Measurements from ENCODE around the gene PPFIBP1. TPM values are rescaled to one million over a fixed set of nuclear protein-coding genes. Genes with fewer than 3 reads are reported as not detected.

The PPFIBP1 gene
- total and polyA plus RNA-seq, 2 of the 8 experiments (the other 6 are each of a cell fraction or from before 2014, with no cell fraction given) = 7.7 to 31.3 TPM

DNA sequence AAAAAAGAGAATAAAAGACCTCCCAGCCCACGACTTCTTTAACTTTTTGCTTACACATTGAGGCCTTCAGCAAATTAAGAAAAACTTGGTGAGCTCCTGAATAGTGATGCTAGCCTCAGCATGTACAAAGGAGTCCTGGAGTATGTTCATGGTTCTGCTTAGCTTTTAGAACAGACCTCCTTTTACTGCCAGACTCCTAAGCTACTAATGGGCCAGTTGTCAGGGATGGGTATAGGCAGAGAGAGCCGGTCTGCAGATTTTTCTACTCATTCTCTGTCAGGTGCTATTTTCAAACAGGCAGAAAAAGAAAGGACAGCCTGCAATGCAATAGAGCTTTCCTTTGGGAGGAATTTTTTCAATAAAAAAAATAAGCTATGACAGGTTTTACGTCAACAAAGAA lies 90.4 kb downstream of the PPFIBP1 start:
- H3K36me3 ChIP-seq (ENCODE audit: control insufficient read depth in 2 of 4, insufficient read depth in 4 of 4, low read length in 3 of 4) = no peaks in the 10 kb centered on the region
- 0 out of 7 replicates have a peak, but pooled peaks cover 0 to 4% (median 0%) of the 10 kb centered on the region in 4 experiments for H3K4me1 ChIP-seq (replicated peaks in 1 of 4; ENCODE audit: control insufficient read depth in 3 of 4, insufficient read depth in 4 of 4, low read length in 3 of 4)
- no peaks in the 10 kb centered on the region for H3K27me3 ChIP-seq (replicated peaks in 1 of 4; ENCODE audit: control insufficient read depth in 3 of 4, extremely low read depth in 1 of 4, insufficient read depth in 3 of 4, low read length in 3 of 4)
- H2BK12ac ChIP-seq (ENCODE audit: low read depth, low read length) = no peak overlapping the region
- POLR2A ChIA-PET (ENCODE audit: partially characterized antibody) = no interaction called here
- no peak overlapping the region for H3K4me3 ChIP-seq (ENCODE audit: extremely low read depth in 1 of 4, insufficient read depth in 2 of 4, low read depth in 3 of 4, low read length in 4 of 4)
- CTCF ChIA-PET (ENCODE audit: partially characterized antibody) = no interaction called here
- 91% methylated on average over 3 of the region's 3 CpGs; no CpG with 5 or more reads in 1 of the 2 experiments for WGBS, 2 experiments (ENCODE audit: extremely low coverage in 1 of 2, insufficient coverage in 1 of 2, insufficient read length in 1 of 2, insufficient replicate concordance in 2 of 2, low coverage in 1 of 2, low lambda C conversion rate in 2 of 2, missing lambda C conversion rate in 1 of 2)
- no peak overlapping the region for H3K4ac ChIP-seq (replicated peaks; ENCODE audit: insufficient read length, low read depth, low read length)
- H3K14ac ChIP-seq (ENCODE audit: insufficient read length) = no peak overlapping the region
- no peak overlapping the region for H2AK5ac ChIP-seq (ENCODE audit: low read depth, low read length)
- H4K8ac ChIP-seq (ENCODE audit: extremely low read depth, insufficient read depth, low read length) = no peak overlapping the region
- H2BK5ac ChIP-seq (ENCODE audit: low read depth, low read length) = no peak overlapping the region
- H3K79me1 ChIP-seq (ENCODE audit: low read depth, low read length) = no peaks in the 10 kb centered on the region
- no peaks in the 10 kb centered on the region for H3K23me2 ChIP-seq (ENCODE audit: low read depth, low read length)
- no peak overlapping the region for H4K91ac ChIP-seq (replicated peaks; ENCODE audit: insufficient read length, low read length)
- no peak overlapping the region for H3K18ac ChIP-seq (ENCODE audit: extremely low read depth, low read length)
- H3K4me2 ChIP-seq (ENCODE audit: insufficient read depth in 1 of 2, low read depth in 2 of 2, low read length in 2 of 2) = no peak overlapping the region
- H3K9me3 ChIP-seq (ENCODE audit: insufficient read depth in 2 of 2, low read depth in 1 of 2, low read length in 1 of 2) = no peaks in the 10 kb centered on the region; a peak in 1 of 4 replicates
- no peak overlapping the region for H3K56ac ChIP-seq (replicated peaks; ENCODE audit: insufficient read length, low read depth, low read length)
- no peaks in the 10 kb centered on the region for H3K79me2 ChIP-seq (ENCODE audit: control insufficient read depth in 1 of 2, insufficient read depth in 2 of 2, low read length in 2 of 2)
- H2BK120ac ChIP-seq (replicated peaks; ENCODE audit: low read depth, low read length) = no peak overlapping the region
- no peak for DNase-seq (ENCODE audit: low read depth in 1 of 2, low spot score in 2 of 2)
- no peak overlapping the region for H3K9ac ChIP-seq (replicated peaks in 1 of 4; ENCODE audit: extremely low read depth in 1 of 4, low read depth in 3 of 4, low read length in 3 of 4)
- H2BK15ac ChIP-seq (ENCODE audit: low read length) = no peak overlapping the region
- H4K5ac ChIP-seq (ENCODE audit: insufficient read length, low read depth, low read length) = no peak overlapping the region
- H3K23ac ChIP-seq (ENCODE audit: insufficient read length) = no peak overlapping the region
- H4K20me1 ChIP-seq (replicated peaks in 1 of 2; ENCODE audit: control insufficient read depth in 1 of 2, insufficient read depth in 2 of 2, low read length in 2 of 2) = no peaks in the 10 kb centered on the region
- no peak overlapping the region for H3K27ac ChIP-seq (ENCODE audit: low read depth, low read length)
- FAIRE-seq = no peak
- H2BK20ac ChIP-seq (ENCODE audit: low read length) = no peak overlapping the region
- no peak overlapping the region for H2AFZ ChIP-seq (ENCODE audit: low read length)
- TF ChIP-seq TBP (IDR thresholded peaks at IDR 0.05; ENCODE audit: low read depth, low read length) = no peak
- no peak for TF ChIP-seq POLR2AphosphoS5 (IDR thresholded peaks at IDR 0.05; ENCODE audit: low read depth, low read length)
- no peak for TF ChIP-seq TEAD4 (IDR thresholded peaks at IDR 0.05; ENCODE audit: low read depth, low read length)
- no peak for TF ChIP-seq HDAC2 (IDR thresholded peaks at IDR 0.05; ENCODE audit: borderline replicate concordance in 1 of 2, low read depth in 2 of 2, low read length in 2 of 2)
- TF ChIP-seq MAFK (IDR thresholded peaks at IDR 0.05; ENCODE audit: low read depth, low read length) = no peak
- no peak for TF ChIP-seq TCF12 (IDR thresholded peaks at IDR 0.05; ENCODE audit: low read depth, low read length)
- no peak for TF ChIP-seq BACH1 (IDR thresholded peaks at IDR 0.05; ENCODE audit: low read length)
- TF ChIP-seq ZNF274 (IDR thresholded peaks at IDR 0.05; ENCODE audit: borderline replicate concordance, extremely low read depth, low read length) = no peak
- no peak for TF ChIP-seq TAF1 (IDR thresholded peaks at IDR 0.05; ENCODE audit: low read depth, low read length)
- no peak for TF ChIP-seq TAF7 (optimal IDR thresholded peaks at IDR 0.05; ENCODE audit: borderline replicate concordance, low read depth, low read length)
- TF ChIP-seq CBX5 (IDR thresholded peaks at IDR 0.05; ENCODE audit: low read depth, low read length) = no peak
- TF ChIP-seq JUN (IDR thresholded peaks at IDR 0.05; ENCODE audit: low read depth, low read length) = no peak
- no peak for TF ChIP-seq CTBP2 (IDR thresholded peaks at IDR 0.05; ENCODE audit: borderline replicate concordance, insufficient read depth, insufficient read length, low read length)
- TF ChIP-seq, protein P1, sequence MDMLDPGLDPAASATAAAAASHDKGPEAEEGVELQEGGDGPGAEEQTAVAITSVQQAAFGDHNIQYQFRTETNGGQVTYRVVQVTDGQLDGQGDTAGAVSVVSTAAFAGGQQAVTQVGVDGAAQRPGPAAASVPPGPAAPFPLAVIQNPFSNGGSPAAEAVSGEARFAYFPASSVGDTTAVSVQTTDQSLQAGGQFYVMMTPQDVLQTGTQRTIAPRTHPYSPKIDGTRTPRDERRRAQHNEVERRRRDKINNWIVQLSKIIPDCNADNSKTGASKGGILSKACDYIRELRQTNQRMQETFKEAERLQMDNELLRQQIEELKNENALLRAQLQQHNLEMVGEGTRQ (IDR thresholded peaks at IDR 0.05; ENCODE audit: low read length) = no peak

Measured in H1 (cell line).